K562 (cell line): ENCODE data around the gene G6PC3. TPM values are rescaled to one million over a fixed set of nuclear protein-coding genes. Genes with fewer than 3 reads are reported as not detected.

Experiments
- CBX3 ChIP-seq, 2 experiments: IDR thresholded peaks; 1 replicate in 1 of 2; 2 replicates in 1 of 2; pipeline ENCODE4 v1.6.1; 2012; ENCODE audit warnings: inconsistent platforms in 2 of 2, low read length in 2 of 2, borderline replicate concordance in 1 of 2, control low read depth in 1 of 2
- CREM ChIP-seq: IDR thresholded peaks from 2 replicates; pipeline ENCODE4 v1.6.1; 2014; ENCODE audit warnings: antibody characterized with exemption, low read depth
- FOXA3 ChIP-seq, 2 experiments: fragments of 450-650 bp in 1 of 2; sonication (generic) in 1 of 2; formaldehyde crosslinking; IDR thresholded peaks in 1 of 2; conservative IDR thresholded peaks in 1 of 2; 2 replicates each; pipeline versions ENCODE4 v1.4.0 to v1.8.0; 2020 to 2022; ENCODE audit warnings: mild to moderate bottlenecking in 2 of 2, missing genetic modification reagents in 1 of 2
- FOXJ2 ChIP-seq: fragments of 200-800 bp; sonication (Bioruptor generic); IDR thresholded peaks from 2 replicates; pipeline ENCODE4 v1.6.1; 2016; ENCODE audit warnings: missing genetic modification characterization, missing compliant biosample characterization
- HDAC1 ChIP-seq, 2 experiments: fragments of 450-650 bp; IDR thresholded peaks; 2 replicates each; pipeline ENCODE4 v1.6.1; 2016 to 2017; ENCODE audit warnings: inconsistent platforms in 1 of 2, mild to moderate bottlenecking in 1 of 2, moderate library complexity in 1 of 2
- HDAC8 ChIP-seq: fragments of 450-650 bp; IDR thresholded peaks from 2 replicates; pipeline ENCODE4 v1.6.1; 2016; ENCODE audit warnings: mild to moderate bottlenecking, missing genetic modification characterization, moderate library complexity, missing compliant biosample characterization
- IFI16 ChIP-seq: fragments of 250-450 bp; sonication (Bioruptor Pico); IDR thresholded peaks from 2 replicates; pipeline ENCODE4 v2.1.2; 2022; ENCODE audit warnings: mild to moderate bottlenecking, inconsistent platforms
- ILK ChIP-seq: fragments of 450-650 bp; IDR thresholded peaks from 2 replicates; pipeline ENCODE4 v1.6.1; 2016; ENCODE audit warnings: missing genetic modification characterization, low read depth, mild to moderate bottlenecking, missing compliant biosample characterization, moderate library complexity, borderline replicate concordance
- SMARCE1 ChIP-seq: fragments of 450-650 bp; IDR thresholded peaks from 2 replicates; pipeline ENCODE4 v1.7.1; 2016; ENCODE audit warnings: mild to moderate bottlenecking
- polyA plus RNA-seq, 8 experiments: library from polyadenylated mRNA; depleted of rRNA in 4 of 8; stranded (reverse) in 5 of 8; unstranded in 3 of 8; fragments of >200 nt; fragmentation: Nextera tagmentation in 2 of 8; fragmentation: Illumina TruSeq in 1 of 8; extraction: Ambion mirVana in 2 of 8; extraction: Trizol in 1 of 8; gene quantifications; 2 replicates each; pipeline versions ENCODE4 v1.2.1 to v1.2.3, GENCODE V29; 2011 to 2014; ENCODE audit warnings: inconsistent platforms in 1 of 8, missing spikeins in 1 of 8
- total RNA-seq, 7 experiments: library from RNA; depleted of rRNA in 6 of 7; stranded (reverse); fragments of >200 nt in 6 of 7; fragmentation: Illumina TruSeq in 2 of 7; extraction: Trizol in 2 of 7; gene quantifications; 2 replicates each; pipeline versions ENCODE4 v1.2.1 to v1.2.3, GENCODE V29; 2011 to 2021; ENCODE audit warnings: low replicate concordance in 1 of 7
- TF ChIP-seq, protein P1 (sequence below): sonication (generic); formaldehyde crosslinking; IDR thresholded peaks from 2 replicates; pipeline ENCODE4 v1.8.0; 2022; ENCODE audit warnings: mild to moderate bottlenecking, missing genetic modification reagents
- TF ChIP-seq, protein P2 (sequence below), 2 experiments: fragments of 450-650 bp in 1 of 2; sonication (generic) in 1 of 2; formaldehyde crosslinking in 1 of 2; IDR thresholded peaks in 1 of 2; conservative IDR thresholded peaks in 1 of 2; 2 replicates each; pipeline versions ENCODE4 v1.6.1 to v1.8.1; 2016 to 2023; ENCODE audit warnings: mild to moderate bottlenecking in 2 of 2, moderate library complexity in 2 of 2, inconsistent platforms in 1 of 2, missing genetic modification reagents in 1 of 2
- TF ChIP-seq, protein P3 (sequence below): fragments of 250-450 bp; sonication (Bioruptor Pico); IDR thresholded peaks from 2 replicates; pipeline ENCODE4 v1.8.0; 2022; ENCODE audit warnings: moderate library complexity, mild to moderate bottlenecking, inconsistent platforms

Gene G6PC3
- total and polyA plus RNA-seq, 9 of the 15 experiments (the other 6 are each of a cell fraction or from before 2014, with no cell fraction given) = 10.4 to 57.8 (median 31.1) TPM

DNA sequence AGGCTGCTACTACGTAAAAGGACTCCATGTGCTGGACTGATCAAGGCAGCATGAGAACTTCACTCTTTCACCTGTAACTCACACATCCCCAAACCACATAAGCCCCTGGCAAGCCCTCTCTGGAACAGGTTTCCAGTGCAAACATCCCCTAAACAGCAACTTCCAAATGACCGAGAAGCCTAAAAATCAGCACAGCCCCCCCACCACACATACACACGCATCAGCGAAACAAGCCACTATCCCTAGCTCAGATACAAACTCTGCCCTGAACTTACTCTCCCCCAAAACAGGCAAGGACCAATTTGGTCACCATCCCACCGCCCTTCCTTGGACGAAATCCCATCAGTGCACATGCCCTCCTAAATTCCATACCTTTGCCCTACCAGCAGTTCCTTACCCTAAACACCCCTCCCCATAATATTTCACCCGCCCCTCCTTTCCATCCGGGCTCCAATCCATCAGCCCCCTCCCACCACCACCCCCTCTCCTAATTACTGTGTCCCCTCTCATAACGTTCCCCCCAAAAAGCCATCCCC, 4.8 kb upstream of the G6PC3 start (continued):
- TF ChIP-seq CREM (0 out of 2 replicates have a peak, but pooled peaks have one; percentile 32), ILK (tag) (no peak), SMARCE1 (no peak), FOXJ2 (no peak), IFI16 (CRISPR knock-in tag) (no peak), HDAC1 (IDR thresholded peaks at IDR 0.05) (0 out of 4 replicates have a peak, but pooled peaks of 1 of the 2 experiments have one; percentile 31), HDAC8 (tag) (no peak), CBX3 (IDR thresholded peaks at IDR 0.05; ENCODE audit: borderline replicate concordance in 1 of 2, low read length in 2 of 2) (no peak), FOXA3 (CRISPR knock-in tag; conservative IDR thresholded peaks at IDR 0.05 in 1 of 2, IDR thresholded peaks at IDR 0.05 in 1 of 2) (no peak)
- TF ChIP-seq, protein P1, sequence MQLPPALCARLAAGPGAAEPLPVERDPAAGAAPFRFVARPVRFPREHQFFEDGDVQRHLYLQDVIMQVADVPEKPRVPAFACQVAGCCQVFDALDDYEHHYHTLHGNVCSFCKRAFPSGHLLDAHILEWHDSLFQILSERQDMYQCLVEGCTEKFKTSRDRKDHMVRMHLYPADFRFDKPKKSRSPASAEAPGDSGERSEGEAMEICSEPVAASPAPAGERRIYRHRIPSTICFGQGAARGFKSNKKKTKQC (CRISPR knock-in tag) = no peak
- TF ChIP-seq, protein P2, sequence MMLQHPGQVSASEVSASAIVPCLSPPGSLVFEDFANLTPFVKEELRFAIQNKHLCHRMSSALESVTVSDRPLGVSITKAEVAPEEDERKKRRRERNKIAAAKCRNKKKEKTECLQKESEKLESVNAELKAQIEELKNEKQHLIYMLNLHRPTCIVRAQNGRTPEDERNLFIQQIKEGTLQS (IDR thresholded peaks at IDR 0.05) = no peak
- TF ChIP-seq, protein P2 (CRISPR knock-in tag; conservative IDR thresholded peaks at IDR 0.05) = no peak
- TF ChIP-seq, protein P3, sequence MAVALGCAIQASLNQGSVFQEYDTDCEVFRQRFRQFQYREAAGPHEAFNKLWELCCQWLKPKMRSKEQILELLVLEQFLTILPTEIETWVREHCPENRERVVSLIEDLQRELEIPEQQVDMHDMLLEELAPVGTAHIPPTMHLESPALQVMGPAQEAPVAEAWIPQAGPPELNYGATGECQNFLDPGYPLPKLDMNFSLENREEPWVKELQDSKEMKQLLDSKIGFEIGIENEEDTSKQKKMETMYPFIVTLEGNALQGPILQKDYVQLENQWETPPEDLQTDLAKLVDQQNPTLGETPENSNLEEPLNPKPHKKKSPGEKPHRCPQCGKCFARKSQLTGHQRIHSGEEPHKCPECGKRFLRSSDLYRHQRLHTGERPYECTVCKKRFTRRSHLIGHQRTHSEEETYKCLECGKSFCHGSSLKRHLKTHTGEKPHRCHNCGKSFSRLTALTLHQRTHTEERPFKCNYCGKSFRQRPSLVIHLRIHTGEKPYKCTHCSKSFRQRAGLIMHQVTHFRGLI (CRISPR knock-in tag) = no peak
